Loucy (cell line): ENCODE results near the gene CORO1C.

Source experiments
- H2AFZ ChIP-seq: fragments of 200-600 bp; sonication (generic); 2 replicates; pipeline ENCODE4 v1.6.0; 2016; ENCODE audit warnings: antibody characterized with exemption, mild to moderate bottlenecking, low read length, moderate library complexity
- H3F3A ChIP-seq: fragments of 200-600 bp; 2 replicates; pipeline ENCODE4 v1.6.0; 2016; ENCODE audit warnings: antibody characterized with exemption, low read depth, mild to moderate bottlenecking
- H3K27me3 ChIP-seq: fragments of 200-600 bp; sonication (generic); 2 replicates; pipeline ENCODE4 v1.6.1; 2014; ENCODE audit warnings: low read length, mild to moderate bottlenecking; ENCODE audit not compliant: insufficient read depth, poor library complexity, severe bottlenecking
- H3K36me3 ChIP-seq: fragments of 200-600 bp; sonication (generic); 2 replicates; pipeline ENCODE4 v1.6.1; 2016; ENCODE audit warnings: low read length; ENCODE audit not compliant: insufficient read depth
- H3K4me1 ChIP-seq: fragments of 200-600 bp; sonication (generic); 2 replicates; pipeline ENCODE4 v1.5.1; 2014; ENCODE audit warnings: low read length, mild to moderate bottlenecking; ENCODE audit not compliant: insufficient read depth, poor library complexity, severe bottlenecking
- H3K4me2 ChIP-seq: fragments of 200-600 bp; sonication (generic); 2 replicates; pipeline ENCODE4 v1.6.0; 2014; ENCODE audit warnings: antibody characterized with exemption, low read length, low read depth, mild to moderate bottlenecking; ENCODE audit not compliant: poor library complexity, severe bottlenecking
- H3K4me3 ChIP-seq: fragments of 200-600 bp; sonication (generic); 2 replicates; pipeline ENCODE4 v1.5.1; 2014; ENCODE audit warnings: low read length, mild to moderate bottlenecking, mixed read lengths; ENCODE audit not compliant: poor library complexity, severe bottlenecking
- H3K79me2 ChIP-seq: fragments of 200-600 bp; sonication (generic); 2 replicates; pipeline ENCODE4 v1.6.1; 2014; ENCODE audit warnings: low read length; ENCODE audit not compliant: insufficient read depth
- H3K9ac ChIP-seq: fragments of 200-600 bp; sonication (generic); 2 replicates; pipeline ENCODE4 v1.6.0; 2014; ENCODE audit warnings: mild to moderate bottlenecking, low read depth, low read length, moderate library complexity; ENCODE audit not compliant: poor library complexity, severe bottlenecking
- H3K9me2 ChIP-seq: fragments of 200-600 bp; sonication (generic); replicated peaks from 2 replicates; pipeline ENCODE4 v1.6.1; 2016; ENCODE audit warnings: low read depth, low read length, mixed read lengths
- H3K9me3 ChIP-seq: fragments of 200-600 bp; sonication (generic); 2 replicates; pipeline ENCODE4 v1.6.1; 2014; ENCODE audit warnings: mild to moderate bottlenecking, antibody characterized with exemption, low read length, low read depth; ENCODE audit not compliant: insufficient read depth
- H4K20me1 ChIP-seq: fragments of 200-600 bp; sonication (generic); 2 replicates; pipeline ENCODE4 v1.6.0; 2014; ENCODE audit warnings: antibody characterized with exemption, low read length, mild to moderate bottlenecking; ENCODE audit not compliant: insufficient read depth, poor library complexity, severe bottlenecking
- EZH2phosphoT487 ChIP-seq: fragments of 200-600 bp; IDR thresholded peaks from 2 replicates; pipeline ENCODE4 v1.6.1; 2018; ENCODE audit warnings: antibody characterized with exemption, mild to moderate bottlenecking, moderate library complexity, borderline replicate concordance
- TF ChIP-seq, protein P1 (sequence below): fragments of 200-600 bp; sonication (generic); conservative IDR thresholded peaks from 2 replicates; pipeline ENCODE4 v1.5.1; 2014; ENCODE audit warnings: mild to moderate bottlenecking, antibody characterized with exemption, low read length

CORO1C gene

DNA sequence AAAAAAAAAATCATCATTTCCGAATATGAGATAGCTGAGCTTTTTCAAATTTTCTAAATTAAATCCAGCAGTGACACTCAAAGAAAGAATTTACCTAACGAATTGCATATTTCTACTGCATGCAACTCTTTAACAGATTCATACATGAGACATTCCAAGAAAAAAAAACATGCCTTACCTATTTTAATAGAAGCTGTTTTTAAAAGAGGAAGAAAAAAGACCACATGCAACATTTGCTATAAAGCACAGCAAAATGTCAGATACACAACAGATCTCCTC is 18.5 kb downstream of the CORO1C start:
- Histone ChIP-seq H3K4me1 (peaks cover 29% of the 10 kb centered on the region), H3K9me3 (no peaks in the 10 kb centered on the region), H2AFZ (no peak overlapping the region), H3K27me3 (no peaks in the 10 kb centered on the region), H3K9ac (no peak overlapping the region), H3F3A (peaks cover 3% of the 10 kb centered on the region; the same call in 1 of the 2 replicates), H3K79me2 (peaks cover 98% of the 10 kb centered on the region), H4K20me1 (peaks cover 22% of the 10 kb centered on the region), H3K4me2 (no peak overlapping the region), H3K36me3 (peaks cover 11% of the 10 kb centered on the region; the same call in 1 of the 2 replicates), H3K4me3 (no peak overlapping the region), H3K9me2 (no peaks in the 10 kb centered on the region)
- TF ChIP-seq, protein P1, sequence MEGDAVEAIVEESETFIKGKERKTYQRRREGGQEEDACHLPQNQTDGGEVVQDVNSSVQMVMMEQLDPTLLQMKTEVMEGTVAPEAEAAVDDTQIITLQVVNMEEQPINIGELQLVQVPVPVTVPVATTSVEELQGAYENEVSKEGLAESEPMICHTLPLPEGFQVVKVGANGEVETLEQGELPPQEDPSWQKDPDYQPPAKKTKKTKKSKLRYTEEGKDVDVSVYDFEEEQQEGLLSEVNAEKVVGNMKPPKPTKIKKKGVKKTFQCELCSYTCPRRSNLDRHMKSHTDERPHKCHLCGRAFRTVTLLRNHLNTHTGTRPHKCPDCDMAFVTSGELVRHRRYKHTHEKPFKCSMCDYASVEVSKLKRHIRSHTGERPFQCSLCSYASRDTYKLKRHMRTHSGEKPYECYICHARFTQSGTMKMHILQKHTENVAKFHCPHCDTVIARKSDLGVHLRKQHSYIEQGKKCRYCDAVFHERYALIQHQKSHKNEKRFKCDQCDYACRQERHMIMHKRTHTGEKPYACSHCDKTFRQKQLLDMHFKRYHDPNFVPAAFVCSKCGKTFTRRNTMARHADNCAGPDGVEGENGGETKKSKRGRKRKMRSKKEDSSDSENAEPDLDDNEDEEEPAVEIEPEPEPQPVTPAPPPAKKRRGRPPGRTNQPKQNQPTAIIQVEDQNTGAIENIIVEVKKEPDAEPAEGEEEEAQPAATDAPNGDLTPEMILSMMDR: no peak
- TF ChIP-seq EZH2phosphoT487: no peak

DNA sequence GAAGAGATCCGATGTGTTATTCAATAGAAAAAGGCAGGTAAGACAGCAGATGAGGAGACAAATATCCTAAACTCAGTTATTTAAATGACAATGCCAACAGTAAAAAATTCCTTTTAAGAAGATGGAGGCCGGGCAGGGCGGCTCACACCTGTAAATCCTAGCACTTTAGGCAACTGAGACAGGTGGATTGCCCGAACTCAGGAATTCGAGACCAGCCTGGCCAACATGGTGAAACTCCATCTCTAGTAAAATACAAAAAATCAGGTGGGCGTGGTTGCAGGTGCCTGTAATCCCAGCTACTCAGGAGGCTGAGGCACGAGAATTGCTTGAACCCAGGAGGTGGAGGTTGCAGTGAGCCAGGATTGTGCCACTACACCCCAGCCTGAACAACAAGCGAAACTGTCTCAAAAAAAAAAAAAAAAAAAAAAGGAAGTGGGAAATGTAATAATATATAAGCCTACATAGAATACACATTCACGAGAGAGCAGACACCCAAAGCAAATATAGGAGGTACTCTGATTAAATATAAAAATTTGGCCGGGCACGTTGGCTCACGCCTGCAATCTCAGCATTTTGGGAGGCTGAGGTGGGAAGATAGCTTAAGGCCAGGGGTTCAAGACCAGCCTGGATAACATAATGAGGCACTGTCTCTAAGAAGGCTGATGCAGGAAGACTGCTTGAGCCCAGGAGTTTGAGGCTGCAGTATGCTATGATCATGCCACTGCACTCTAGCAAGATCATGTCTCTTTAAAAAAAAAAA is 19.0 kb downstream of the CORO1C start:
- no peak overlapping the region for H3K4me3 ChIP-seq
- peaks cover 30% of the 10 kb centered on the region for H3K4me1 ChIP-seq
- no peaks in the 10 kb centered on the region for H3K27me3 ChIP-seq
- peaks cover 22% of the 10 kb centered on the region for H4K20me1 ChIP-seq
- no peaks in the 10 kb centered on the region for H3K9me3 ChIP-seq
- peaks cover 9% of the 10 kb centered on the region; the same call in 1 of the 2 replicates for H3K36me3 ChIP-seq
- H3K79me2 ChIP-seq: peaks cover 98% of the 10 kb centered on the region
- H3K9me2 ChIP-seq: no peaks in the 10 kb centered on the region
- peaks cover 3% of the 10 kb centered on the region; the same call in 1 of the 2 replicates for H3F3A ChIP-seq
- TF ChIP-seq EZH2phosphoT487: no peak
- TF ChIP-seq, protein P1: no peak
- no peak overlapping the region for H3K9ac ChIP-seq
- no peak overlapping the region for H2AFZ ChIP-seq
- no peak overlapping the region for H3K4me2 ChIP-seq

DNA sequence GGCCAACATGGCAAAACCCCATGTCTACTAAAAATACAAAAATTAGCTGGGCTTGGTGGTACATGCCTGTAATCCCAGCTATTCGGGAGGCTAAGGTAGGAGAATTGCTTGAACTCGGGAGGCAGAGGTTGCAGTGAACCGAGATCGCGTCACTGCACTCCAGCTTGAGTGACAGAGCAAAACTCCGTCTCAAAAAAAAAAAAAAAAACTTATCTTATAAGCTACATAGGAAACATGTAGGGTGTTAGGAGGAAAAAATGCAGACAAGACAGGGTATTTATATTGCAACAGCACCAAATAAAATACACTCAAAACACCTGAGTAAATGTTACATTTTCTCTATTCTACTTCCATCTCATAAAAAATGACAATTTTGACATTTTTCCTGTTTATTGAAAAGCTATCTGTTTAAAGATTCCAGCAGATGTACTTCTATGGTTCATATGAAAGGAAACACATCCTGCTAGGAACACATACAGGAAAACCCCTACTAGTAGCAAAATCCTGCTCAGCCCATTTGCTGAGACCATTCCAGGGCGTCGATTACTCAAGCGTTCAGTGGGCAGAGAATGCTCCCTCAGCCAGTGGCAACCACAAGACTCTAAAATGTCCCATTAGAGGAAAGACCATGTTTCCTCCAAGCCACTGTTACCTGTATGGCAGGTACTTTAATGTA is 19.7 kb downstream of the CORO1C start:
- Histone ChIP-seq H3K9ac (no peak overlapping the region), H3K27me3 (no peaks in the 10 kb centered on the region), H3K9me2 (no peaks in the 10 kb centered on the region), H2AFZ (no peak overlapping the region), H3K36me3 (peaks cover 2% of the 10 kb centered on the region; the same call in 1 of the 2 replicates), H4K20me1 (peaks cover 22% of the 10 kb centered on the region), H3K79me2 (peaks cover 98% of the 10 kb centered on the region), H3K4me2 (no peak overlapping the region), H3K4me3 (no peak overlapping the region), H3K4me1 (peaks cover 27% of the 10 kb centered on the region), H3K9me3 (no peaks in the 10 kb centered on the region), H3F3A (no peaks in the 10 kb centered on the region; the same call in 1 of the 2 replicates)
- TF ChIP-seq EZH2phosphoT487: no peak
- TF ChIP-seq, protein P1: no peak
